Body of pancreas (tissue), 4 donors: ENCODE data around the gene NUTM2G. TPM values are rescaled to one million over a fixed set of nuclear protein-coding genes. Genes with fewer than 3 reads are reported as not detected.
"Not testable (repeated sequence)": the region's sequence is repeated elsewhere in the genome, so short reads cannot be mapped to it uniquely, and the experiment has no call there.

ENCODE experiments used
- ATAC-seq: fragments of 150-250 bp; one replicate; pipeline ENCODE4 v1.9.1; 2016
- DNase-seq, 4 donors: peaks; one replicate each; pipeline ENCODE4 v3.0.0-alpha.2; 2019
- H3K27ac ChIP-seq, 4 donors: fragments of 200-600 bp; sonication (generic); 1 replicate in 3 of 4; 2 replicates in 1 of 4; pipeline versions ENCODE4 v1.5.1 to v1.6.1; 2016 to 2019; ENCODE audit warnings: mild to moderate bottlenecking in 1 of 4, mixed read lengths in 1 of 4, moderate library complexity in 1 of 4
- H3K27me3 ChIP-seq, 2 donors: fragments of 200-600 bp; sonication (generic); one replicate each; pipeline ENCODE4 v1.6.0; 2016; ENCODE audit warnings: mild to moderate bottlenecking in 1 of 2
- H3K36me3 ChIP-seq, 2 donors: fragments of 200-600 bp; sonication (generic); replicated peaks in 1 of 2; 2 replicates each; pipeline ENCODE4 v1.5.1; 2016; ENCODE audit warnings: low read depth in 2 of 2; ENCODE audit not compliant: insufficient read depth in 1 of 2
- H3K4me1 ChIP-seq: fragments of 200-600 bp; sonication (generic); one replicate; pipeline ENCODE4 v1.6.0; 2016
- H3K4me3 ChIP-seq, 2 donors: fragments of 200-600 bp; sonication (generic); 1 replicate in 1 of 2; 2 replicates in 1 of 2; pipeline ENCODE4 v1.5.1; 2016 to 2019
- H3K9me3 ChIP-seq, 3 donors: fragments of 200-600 bp; sonication (generic); 1 replicate in 2 of 3; 2 replicates in 1 of 3; pipeline ENCODE4 v1.5.1; 2016
- WGBS, 2 donors: methylation state at CpG; one replicate each; pipeline ENCODE4 v1.1.5; 2017; 5-methylcytosine and 5-hydroxymethylcytosine counted together
- intact Hi-C: fragments of 100-400 bp; cut with DNase I; formaldehyde crosslinking; loops from one replicate; pipeline ENCODE4 v1.15.1; 2023
- total RNA-seq, 2 donors: library from RNA; depleted of rRNA; stranded (reverse); fragments of >200 nt; gene quantifications; one replicate each; pipeline ENCODE4 v1.1.0, GENCODE V29; 2016

NUTM2G gene
- total RNA-seq, 2 donors from 2014 or later: not detected

DNA sequence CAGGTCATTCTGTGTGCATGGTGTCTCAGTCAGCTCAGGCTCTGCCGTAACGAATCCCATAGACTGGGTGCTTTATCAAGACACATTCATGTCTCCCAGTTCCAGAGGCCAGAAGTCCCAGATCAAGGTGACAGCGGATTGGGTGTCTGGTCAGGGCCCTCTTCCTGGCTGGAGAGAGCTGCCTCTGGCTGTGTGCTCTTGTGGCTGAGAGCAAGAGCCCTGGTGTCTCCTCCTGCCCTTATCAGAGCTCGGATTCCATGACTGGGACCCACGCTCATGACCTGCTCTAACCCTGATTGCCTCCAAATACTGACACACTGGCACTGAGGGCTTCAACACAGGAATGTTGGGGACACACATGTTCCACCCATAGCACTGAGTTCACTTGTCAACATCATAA is 6.1 kb downstream of the NUTM2G start:
- H3K4me1 ChIP-seq, H3K27ac ChIP-seq, H3K36me3 ChIP-seq, ATAC-seq, H3K27me3 ChIP-seq, H3K9me3 ChIP-seq, intact Hi-C loops, H3K4me3 ChIP-seq, DNase-seq: not testable (repeated sequence)
- WGBS, 2 donors: no CpG with 5 or more reads among the region's 5 CpGs

DNA sequence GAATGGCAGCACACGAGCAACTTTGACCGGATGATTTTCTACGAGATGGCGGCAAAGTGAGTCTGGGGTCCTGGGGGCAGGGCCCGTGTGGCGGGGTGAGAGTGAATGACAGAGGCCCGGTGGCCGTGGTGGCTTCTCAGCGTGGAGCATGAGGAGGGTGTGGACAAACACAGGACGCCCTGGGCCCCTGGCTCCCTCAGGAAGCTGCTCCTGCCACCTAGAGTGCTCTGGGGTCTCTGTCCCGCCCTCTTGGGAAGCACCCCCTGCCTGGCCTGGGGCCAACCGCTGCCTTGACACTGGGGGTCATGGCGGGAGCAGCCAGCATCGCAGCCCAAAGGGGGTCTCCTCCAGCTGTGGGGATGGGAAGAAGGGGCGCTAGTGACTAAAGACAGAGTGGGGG is 6.8 kb downstream of the NUTM2G start:
- DNase-seq, H3K4me3 ChIP-seq, ATAC-seq, H3K36me3 ChIP-seq, H3K9me3 ChIP-seq, intact Hi-C loops, H3K4me1 ChIP-seq, H3K27me3 ChIP-seq, H3K27ac ChIP-seq: not testable (repeated sequence)
- 88 to 91% methylated on average over 11 to 12 of the region's 15 CpGs for WGBS, 2 donors

- DNase-seq, H3K4me1 ChIP-seq, H3K36me3 ChIP-seq, H3K27ac ChIP-seq, H3K9me3 ChIP-seq, H3K4me3 ChIP-seq, H3K27me3 ChIP-seq, ATAC-seq, intact Hi-C loops: not testable (repeated sequence)
- 80 to 100% methylated on average over 3 of the region's 3 CpGs for WGBS, 2 donors
Measured at GRCh38 chr9:96937442-96937841, 8.8 kb downstream of the NUTM2G start.

DNA sequence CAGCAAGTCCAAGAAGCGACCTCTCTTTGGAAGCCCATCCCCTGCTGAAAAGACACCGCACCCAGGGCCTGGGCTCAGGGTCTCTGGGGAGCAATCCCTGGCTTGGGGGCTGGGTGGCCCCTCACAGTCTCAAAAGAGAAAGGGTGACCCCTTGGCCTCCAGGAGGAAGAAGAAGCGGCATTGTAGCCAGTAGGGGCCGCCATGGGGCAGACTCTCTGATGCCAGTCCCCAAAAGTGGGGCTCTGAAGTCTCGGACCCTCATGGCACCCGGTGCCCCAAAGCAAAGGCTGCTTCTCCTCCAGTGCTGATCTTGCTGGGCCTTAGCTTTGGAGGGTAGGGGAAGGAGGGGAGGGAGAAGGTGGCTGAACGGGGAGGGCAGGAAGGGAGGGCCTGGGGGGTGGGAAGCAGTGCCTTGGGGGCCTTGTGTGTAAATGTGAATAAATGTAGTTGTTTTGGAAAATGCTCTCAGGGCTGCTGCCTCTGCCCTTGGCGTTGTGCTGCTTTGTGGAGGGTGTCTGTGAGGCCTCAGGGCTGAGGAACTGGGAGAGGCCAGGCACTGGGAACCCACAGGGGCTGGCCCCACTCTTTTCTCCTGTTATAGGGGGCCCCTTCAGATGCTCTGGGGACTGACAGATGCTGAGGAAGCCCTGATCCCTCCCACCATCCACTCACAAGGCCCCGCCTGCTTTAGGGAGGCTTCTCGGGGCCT is 10.5 kb downstream of the NUTM2G start:
- no CpG with 5 or more reads among the region's 10 CpGs for WGBS, 2 donors
- H3K9me3 ChIP-seq, H3K36me3 ChIP-seq, intact Hi-C loops, H3K4me1 ChIP-seq, H3K27ac ChIP-seq, H3K4me3 ChIP-seq, H3K27me3 ChIP-seq, ATAC-seq, DNase-seq: not testable (repeated sequence)

DNA sequence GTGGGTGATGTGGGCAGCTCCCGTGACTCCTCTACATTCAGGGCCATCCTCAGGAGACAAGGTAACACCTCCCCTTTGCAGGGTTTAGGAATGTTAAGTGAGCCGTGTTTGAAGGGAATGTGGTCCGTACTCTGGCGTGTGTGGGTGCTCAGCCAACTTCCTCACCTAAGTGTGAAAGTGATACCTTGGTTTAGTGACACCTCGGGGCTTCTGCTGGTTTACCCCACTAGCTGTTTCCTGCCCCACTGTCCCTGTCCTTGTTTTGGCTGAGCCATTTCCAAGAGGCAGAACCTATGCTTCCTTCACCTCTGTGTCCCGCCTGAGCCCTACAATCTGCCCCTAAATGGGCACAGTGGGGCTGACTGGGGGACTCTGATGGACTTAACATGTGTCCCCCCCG is 12.3 kb downstream of the NUTM2G start:
- H3K4me1 ChIP-seq, H3K9me3 ChIP-seq, DNase-seq, ATAC-seq, H3K27me3 ChIP-seq, H3K36me3 ChIP-seq, intact Hi-C loops, H3K4me3 ChIP-seq, H3K27ac ChIP-seq: not testable (repeated sequence)
- WGBS, 2 donors: no CpG with 5 or more reads among the region's 7 CpGs

DNA sequence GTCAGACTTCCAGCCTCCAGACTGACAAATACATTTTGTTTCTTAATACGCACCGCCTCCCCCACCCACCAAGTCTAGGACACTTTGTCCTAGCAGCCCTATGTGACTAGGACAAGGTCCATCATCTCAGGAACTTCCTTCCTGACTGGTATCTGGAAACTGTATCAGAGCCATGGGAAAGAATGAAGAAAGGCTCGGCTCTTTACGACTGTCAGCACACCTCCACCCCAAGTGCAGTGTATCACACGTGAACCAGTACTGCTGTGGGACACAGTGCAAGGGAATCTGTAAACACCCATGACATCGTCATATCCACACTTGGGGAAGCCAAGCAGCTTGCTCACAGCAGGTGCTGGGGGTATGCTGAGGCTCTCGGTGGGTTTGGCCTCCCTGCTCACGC is 13.0 kb downstream of the NUTM2G start:
- DNase-seq, ATAC-seq, intact Hi-C loops, H3K36me3 ChIP-seq, H3K4me1 ChIP-seq, H3K27ac ChIP-seq, H3K4me3 ChIP-seq, H3K27me3 ChIP-seq, H3K9me3 ChIP-seq: not testable (repeated sequence)
- 100% methylated on average over 1 of the region's 8 CpGs; no CpG with 5 or more reads in 1 of the 2 donors for WGBS, 2 donors

- peak; percentile 38 for ATAC-seq
- no CpG with 5 or more reads among the region's 4 CpGs for whole genome bisulfite sequencing, 2 donors
- H3K9me3 ChIP-seq: not testable (repeated sequence)
Measured at GRCh38 chr9:96942181-96942580, 13.5 kb downstream of the NUTM2G start.

GRCh38 chr9:96949346-96949745 is 20.7 kb downstream of the NUTM2G start:
- H3K27me3 ChIP-seq, H3K27ac ChIP-seq, intact Hi-C loops, H3K4me1 ChIP-seq, DNase-seq, H3K36me3 ChIP-seq, ATAC-seq, H3K9me3 ChIP-seq, H3K4me3 ChIP-seq: not testable (repeated sequence)
- WGBS, 2 donors: 75 to 100% methylated on average over 1 of the region's 1 CpG

More at GRCh38 chr9:96942181-96942580, 13.5 kb downstream of the NUTM2G start:
- DNase-seq, H3K36me3 ChIP-seq, H3K4me1 ChIP-seq, intact Hi-C loops, H3K27ac ChIP-seq, H3K4me3 ChIP-seq, H3K27me3 ChIP-seq: not testable (repeated sequence)

DNA sequence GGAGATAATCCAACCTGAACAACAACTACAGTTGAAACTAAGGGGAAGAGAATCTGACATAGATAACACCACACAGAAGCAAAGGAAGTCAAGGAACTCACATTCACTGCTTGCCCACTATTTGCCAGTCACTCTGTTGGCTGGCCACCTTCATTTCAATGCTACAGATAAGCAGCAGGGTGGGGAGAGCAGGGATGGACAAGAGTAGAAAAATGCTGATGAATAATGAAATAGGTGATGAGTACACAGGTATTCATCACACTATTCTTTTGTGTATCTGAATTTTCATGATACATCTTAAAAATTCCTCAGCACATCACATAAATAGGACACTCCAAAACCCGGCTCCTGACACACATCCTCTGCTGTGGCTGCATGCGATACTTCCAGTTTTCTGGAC is 21.9 kb downstream of the NUTM2G start:
- whole genome bisulfite sequencing, 2 donors: no CpG with 5 or more reads among the region's 2 CpGs
- DNase-seq, intact Hi-C loops: not testable (repeated sequence)

GRCh38 chr9:96967591-96967990 is 38.9 kb downstream of the NUTM2G start:
- H3K27ac ChIP-seq, H3K4me1 ChIP-seq, H3K36me3 ChIP-seq, H3K9me3 ChIP-seq, H3K4me3 ChIP-seq, intact Hi-C loops, H3K27me3 ChIP-seq, ATAC-seq: not testable (repeated sequence)
- DNase-seq: peak; percentile 13 to 56 (median 20)
- WGBS, 2 donors: 51 to 52% methylated on average over 5 of the region's 5 CpGs

More for the DNA sequence above, 21.9 kb downstream of the NUTM2G start:
- ATAC-seq, H3K27ac ChIP-seq, H3K4me1 ChIP-seq, H3K9me3 ChIP-seq, H3K4me3 ChIP-seq, H3K27me3 ChIP-seq, H3K36me3 ChIP-seq: not testable (repeated sequence)

DNA sequence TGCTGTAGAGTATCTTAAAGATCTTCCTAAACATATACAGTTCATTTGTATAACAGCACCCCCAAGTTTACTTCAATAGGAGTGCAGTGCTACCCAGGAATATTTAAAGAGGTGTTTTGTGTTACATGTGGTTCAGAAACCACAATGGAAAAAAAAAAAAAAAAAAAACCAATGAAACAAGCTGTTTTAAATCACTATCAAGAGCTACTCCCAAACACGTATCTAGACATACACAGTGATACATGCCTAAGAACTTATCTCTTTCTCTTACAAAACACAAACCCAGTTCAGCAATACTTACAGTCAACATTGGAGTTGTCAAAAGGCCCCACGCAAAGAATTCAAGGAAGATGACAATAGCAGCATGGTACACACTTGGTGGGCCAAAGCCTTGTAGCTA is 43.9 kb downstream of the NUTM2G start:
- H3K4me3 ChIP-seq, H3K36me3 ChIP-seq, H3K9me3 ChIP-seq, ATAC-seq, DNase-seq, H3K4me1 ChIP-seq, H3K27ac ChIP-seq, intact Hi-C loops, H3K27me3 ChIP-seq: not testable (repeated sequence)
- WGBS, 2 donors: 85 to 90% methylated on average over 2 of the region's 2 CpGs

- H3K27me3 ChIP-seq, H3K4me3 ChIP-seq, intact Hi-C loops, H3K4me1 ChIP-seq, H3K9me3 ChIP-seq, DNase-seq, H3K36me3 ChIP-seq, H3K27ac ChIP-seq, ATAC-seq: not testable (repeated sequence)
- 79 to 81% methylated on average over 3 of the region's 3 CpGs for WGBS, 2 donors
Measured at GRCh38 chr9:96974037-96974436, 45.4 kb downstream of the NUTM2G start.
